ENCODE measurements around the gene PEAR1.

Gene PEAR1, protein sequence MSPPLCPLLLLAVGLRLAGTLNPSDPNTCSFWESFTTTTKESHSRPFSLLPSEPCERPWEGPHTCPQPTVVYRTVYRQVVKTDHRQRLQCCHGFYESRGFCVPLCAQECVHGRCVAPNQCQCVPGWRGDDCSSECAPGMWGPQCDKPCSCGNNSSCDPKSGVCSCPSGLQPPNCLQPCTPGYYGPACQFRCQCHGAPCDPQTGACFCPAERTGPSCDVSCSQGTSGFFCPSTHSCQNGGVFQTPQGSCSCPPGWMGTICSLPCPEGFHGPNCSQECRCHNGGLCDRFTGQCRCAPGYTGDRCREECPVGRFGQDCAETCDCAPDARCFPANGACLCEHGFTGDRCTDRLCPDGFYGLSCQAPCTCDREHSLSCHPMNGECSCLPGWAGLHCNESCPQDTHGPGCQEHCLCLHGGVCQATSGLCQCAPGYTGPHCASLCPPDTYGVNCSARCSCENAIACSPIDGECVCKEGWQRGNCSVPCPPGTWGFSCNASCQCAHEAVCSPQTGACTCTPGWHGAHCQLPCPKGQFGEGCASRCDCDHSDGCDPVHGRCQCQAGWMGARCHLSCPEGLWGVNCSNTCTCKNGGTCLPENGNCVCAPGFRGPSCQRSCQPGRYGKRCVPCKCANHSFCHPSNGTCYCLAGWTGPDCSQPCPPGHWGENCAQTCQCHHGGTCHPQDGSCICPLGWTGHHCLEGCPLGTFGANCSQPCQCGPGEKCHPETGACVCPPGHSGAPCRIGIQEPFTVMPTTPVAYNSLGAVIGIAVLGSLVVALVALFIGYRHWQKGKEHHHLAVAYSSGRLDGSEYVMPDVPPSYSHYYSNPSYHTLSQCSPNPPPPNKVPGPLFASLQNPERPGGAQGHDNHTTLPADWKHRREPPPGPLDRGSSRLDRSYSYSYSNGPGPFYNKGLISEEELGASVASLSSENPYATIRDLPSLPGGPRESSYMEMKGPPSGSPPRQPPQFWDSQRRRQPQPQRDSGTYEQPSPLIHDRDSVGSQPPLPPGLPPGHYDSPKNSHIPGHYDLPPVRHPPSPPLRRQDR

DNA sequence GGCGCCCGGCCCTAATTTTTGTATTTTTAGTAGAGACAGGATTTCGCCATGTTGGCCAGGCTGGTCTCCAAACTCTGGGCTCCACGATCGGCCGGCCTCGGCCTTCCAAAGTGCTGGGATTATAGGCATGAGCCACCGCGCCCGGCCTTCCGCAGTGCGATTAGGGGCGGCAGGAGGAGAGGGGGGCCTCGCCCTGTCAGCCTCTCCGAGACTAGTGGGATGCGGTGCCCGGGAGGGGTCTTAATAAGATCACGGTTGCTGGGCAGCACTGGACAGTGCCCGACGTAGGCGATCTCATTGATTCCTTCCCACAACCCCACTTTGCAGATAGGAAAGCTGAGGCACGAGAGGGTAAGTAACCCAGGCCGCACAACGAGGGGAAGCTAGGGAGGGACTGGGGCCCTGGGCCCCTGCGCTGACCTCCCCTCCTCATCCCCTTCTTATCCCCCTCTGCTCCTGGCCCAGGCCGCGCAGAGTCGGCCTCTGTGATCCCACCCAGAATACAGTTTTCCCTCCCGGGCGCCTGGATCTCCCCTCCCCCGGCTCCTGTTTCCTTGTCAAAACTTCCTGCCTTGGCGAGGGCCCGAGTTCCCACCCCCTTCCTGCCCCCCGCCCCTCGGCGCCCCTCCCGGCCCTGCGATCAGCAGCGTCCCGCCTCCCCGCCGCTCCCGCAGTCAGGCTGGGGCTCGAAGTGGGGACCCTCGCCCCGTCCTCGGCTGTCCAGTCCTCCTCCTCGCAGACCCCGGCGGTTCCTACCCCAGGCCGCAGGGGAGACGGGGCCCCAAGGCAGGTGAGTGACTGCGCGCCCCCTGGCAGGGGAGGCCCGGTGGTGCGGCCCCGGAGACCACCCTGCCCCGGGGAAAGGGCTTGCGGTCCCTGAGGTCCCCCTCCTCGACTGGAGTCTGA lies at the start of gene PEAR1:
Gene PEAR1, plus strand, starts transcription at position 671 of the 906 bp plus-strand sequence. CDS start 10,209 bp downstream, outside the sequence.
- no peak for DNase-seq (ENCODE audit: low spot score)

DNA sequence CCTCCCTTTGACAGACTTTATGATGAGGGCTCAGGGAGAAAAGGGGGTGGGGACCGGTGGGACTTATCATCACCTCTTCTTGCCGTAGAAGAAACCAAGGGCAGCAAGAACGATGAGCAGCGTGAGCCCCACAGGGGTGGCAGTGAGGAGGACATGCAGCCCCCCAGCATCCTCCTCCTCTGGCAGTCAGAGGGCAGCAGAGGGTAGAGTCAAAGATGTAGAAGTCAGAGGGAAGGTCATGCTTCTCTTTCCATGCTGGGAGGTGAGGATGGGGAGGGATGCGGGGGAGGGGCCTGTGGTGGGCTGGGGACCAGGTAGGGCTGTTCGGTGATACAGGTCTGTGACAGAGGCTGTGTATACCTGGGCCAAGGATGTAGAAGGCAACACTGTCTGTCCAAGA lies 49.4 kb upstream of the PEAR1 start:
- DNase-seq (ENCODE audit: low spot score): no peak

DNA sequence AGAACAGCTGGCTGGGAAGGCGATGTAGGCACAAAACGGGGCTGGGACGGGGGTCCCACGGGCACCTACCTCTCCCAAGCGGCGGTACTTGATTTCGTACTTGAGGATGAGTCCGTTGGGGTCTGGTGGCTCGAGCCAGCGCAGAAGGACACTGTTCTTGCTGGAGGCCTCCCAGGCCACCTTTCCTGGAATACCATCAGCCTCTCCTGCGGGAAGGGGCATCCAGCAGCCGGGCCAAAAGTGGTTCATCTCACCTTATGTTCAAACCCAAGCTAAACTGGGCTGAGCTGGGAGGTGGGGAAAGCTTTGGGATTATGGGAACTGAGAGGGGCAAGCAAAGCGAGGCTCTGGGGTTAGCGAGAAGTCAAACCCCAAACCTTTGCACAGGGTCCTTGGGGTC lies 48.9 kb upstream of the PEAR1 start:
- no peak for DNase-seq (ENCODE audit: low spot score)

DNA sequence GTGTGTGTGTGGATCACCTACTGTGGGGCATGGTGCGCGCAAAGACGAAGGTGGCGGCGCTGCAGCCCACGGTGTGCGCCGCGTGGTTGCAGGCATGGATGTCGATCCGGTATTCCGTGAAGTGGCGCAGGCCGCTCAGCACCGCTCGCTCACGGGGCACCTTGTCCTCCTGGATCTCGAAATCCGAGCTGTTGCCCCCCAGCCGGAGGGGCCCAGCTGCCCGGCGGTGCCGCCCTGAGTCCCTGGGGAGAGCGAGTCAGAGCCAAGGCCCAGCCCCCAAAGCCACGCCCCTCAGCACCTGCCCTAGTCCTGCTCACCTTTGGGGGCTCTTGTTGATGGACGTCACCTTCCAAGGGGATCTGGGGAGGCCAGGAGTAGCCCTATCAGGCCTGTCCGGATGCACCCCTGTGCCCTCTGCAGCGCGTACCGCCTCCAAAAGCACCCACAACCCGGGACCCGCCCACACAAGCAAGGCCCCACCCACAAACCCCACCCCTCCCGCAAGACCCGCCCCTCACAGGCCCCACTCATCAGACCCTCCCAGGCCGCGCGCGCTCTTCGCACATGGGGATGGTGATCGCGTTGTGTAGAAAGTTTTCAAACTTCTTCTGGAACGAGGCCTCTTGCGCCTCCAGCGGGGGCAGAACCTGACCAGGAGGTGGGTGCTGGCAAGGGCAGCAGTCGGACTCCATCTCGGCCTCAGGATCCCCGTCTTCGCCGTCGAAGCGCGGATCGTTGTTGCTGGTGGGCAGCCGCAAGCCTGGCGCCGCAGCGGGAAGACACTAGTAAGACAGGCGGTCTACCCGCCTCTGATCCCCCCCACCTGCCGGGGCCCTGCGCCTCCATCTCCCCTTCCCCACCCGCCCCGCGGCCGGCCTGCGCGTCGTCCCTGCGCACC lies 48.2 kb upstream of the PEAR1 start:
- DNase-seq (ENCODE audit: low spot score): no peak

DNA sequence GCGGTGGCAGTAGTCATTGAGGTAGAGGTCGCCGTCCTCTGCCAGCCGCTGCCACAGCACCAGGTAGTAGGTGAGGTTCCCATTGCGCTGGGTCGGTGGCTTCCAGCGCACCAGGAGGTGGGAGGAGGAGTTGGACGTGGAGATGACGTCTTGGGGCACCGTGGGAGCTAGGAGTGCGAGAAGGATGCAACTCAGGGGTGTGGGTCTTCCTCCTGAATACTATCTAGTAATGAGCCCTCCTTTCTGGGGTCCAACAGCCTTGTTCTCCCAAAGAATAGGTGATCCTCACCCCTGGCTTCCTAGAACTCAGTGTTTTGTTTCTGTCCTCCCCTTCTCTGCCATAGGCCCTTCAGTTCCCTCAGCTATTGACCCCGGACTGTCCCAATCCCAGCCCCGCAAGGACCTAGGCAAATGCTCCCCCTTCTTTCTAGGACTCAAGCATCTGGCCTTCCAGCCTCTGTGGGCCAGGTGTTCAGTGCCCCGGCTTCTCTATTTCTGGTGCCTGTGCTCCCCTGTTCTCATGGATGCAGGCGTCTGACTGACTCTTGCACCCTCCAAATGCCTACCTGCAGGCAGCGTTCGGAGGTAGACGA lies 47.5 kb upstream of the PEAR1 start:
- no peak for DNase-seq (ENCODE audit: low spot score)

DNA sequence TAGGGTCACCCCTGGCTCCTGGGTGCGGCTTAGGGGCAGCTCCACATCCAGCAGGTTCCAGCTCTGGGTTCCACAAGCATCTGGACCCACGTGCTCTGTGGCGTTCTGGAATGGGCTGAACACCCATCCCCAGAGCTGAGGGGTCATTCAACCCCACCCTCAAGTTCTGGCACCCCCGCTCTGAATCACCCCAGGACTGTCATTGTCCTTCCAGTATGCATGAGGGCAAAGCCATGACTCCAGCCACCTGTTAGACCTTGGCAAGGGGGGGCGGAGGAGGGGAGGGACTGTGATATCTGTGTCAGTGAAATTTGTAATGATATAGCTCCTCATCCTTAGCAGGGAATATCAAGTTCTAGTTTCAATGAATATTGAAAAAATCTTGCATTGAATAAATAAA lies 46.9 kb upstream of the PEAR1 start:
- DNase-seq (ENCODE audit: low spot score): no peak

DNA sequence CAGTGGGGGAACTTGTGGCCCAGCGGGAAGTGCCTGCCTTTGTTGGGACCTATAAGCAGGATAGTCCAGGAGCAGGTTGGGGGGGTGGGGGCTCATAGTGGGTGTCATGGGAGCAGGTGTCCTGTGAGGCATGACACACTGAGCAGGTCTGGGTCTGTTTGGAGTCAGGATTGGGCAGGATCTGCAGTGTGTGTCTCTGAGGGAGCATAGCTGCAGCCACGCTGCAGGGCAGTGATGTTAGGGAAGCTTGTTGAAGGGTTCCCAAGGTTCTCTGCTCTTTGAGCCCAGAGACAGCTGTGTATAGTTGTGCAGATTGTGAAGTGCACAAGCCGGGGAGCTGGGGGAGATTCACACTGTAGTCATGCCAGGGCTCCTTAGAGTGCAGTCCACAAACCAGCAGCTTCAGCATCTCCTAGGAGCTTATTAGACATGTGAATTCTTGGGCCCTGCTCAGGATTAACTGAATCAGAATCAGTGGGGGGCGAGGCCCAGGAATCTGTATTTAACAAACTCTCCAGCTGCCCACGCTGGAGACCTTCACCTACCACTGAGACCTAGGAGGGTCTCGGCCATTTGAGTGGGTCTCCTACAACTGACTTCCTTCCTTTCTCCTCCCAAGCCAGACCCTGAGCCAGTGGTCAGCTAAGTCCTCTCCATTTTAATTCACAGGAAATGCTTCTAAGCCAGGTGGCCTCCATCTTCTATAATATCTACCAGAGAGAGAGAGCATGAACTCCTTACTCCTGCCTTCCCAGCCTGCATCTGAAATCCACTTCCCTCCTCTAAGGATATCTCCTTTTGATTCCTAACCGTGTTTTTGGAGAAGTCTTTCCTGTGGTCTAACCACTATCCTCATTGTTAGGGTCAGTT lies 45.7 kb upstream of the PEAR1 start:
- no peak for DNase-seq (ENCODE audit: low spot score)

DNA sequence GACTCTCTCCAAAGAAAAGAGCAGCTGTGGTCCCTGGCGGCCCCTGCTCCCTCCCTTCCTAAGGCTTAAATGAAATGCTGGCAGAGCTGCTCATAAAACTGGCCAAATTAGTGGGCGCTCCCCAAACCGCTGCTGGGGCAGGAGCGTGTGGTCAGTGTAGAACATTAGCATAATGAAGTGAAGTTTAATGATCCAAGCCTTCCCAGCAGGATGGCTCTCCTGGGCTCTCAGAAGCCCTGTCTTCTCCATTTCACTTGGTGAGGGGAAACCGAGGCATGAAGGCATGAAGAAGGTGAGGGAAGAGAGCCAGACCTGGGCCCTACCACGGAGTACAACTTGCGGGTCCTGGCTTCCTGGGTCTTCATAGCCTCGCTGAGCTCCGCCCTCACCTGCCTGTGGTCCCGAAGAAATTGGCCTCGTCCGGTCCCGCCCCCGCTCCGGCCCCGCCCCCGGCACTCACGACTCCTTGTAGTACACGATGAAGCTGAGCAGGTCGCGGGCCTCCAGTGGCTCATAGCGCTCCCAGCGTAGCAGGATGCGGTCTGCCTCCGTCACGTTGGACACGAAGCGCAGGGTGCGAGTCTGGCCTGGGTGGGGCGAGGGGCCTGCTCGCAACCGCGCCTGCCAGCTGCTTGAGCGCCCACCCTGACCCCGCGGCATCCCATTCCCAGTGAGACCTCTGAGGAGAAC lies 44.9 kb upstream of the PEAR1 start:
- no peak for DNase-seq (ENCODE audit: low spot score)

DNA sequence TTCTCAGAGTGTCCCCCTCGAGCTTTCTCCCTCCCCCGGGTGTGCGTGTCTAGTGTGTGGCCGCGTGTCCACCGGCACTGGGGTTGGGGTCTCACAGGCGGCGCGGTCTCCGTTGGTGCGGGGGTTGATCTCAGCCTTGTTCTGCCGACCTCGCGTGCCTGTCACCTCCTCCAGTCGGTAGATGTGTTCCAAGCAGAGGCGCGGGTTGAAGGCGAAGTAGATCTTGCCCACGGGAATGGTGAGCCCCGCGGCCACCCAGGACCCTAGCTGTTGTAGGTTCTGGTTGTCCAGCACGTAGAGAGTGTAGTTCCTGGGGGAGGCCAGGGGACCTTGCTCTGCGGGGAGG lies 44.4 kb upstream of the PEAR1 start:
- DNase-seq (ENCODE audit: low spot score): no peak

DNA sequence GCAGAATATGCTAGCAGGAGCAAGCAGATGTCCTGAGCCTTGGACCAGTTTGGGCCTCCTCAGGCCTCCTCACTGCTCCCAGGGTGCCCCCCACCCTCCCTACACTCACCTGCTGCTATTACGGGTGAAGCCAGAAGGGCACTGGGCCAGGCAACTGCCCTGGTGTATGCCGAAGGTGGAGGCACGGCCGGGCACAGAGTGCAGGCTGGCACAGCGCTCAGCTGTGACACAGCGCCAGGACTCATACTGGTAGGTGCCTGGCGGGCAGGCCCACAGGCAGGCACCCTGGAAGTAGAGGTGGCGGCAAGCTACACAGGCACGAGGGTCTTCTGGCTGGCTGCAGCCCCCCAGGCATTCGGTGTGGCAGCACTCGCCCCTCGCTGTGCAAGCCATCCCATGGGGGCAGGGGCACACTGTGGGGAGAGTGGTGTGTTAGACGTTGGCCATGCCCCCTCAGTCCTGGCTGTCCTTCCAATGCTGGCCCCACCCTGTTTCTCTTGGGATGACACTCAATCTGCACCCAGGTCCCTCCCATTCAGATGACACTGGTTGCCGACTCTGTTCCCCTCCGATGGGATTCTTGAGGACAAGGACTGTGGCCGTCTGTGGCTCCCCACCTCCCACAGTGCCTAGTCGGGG lies 41.6 kb upstream of the PEAR1 start:
- no peak for DNase-seq (ENCODE audit: low spot score)

DNA sequence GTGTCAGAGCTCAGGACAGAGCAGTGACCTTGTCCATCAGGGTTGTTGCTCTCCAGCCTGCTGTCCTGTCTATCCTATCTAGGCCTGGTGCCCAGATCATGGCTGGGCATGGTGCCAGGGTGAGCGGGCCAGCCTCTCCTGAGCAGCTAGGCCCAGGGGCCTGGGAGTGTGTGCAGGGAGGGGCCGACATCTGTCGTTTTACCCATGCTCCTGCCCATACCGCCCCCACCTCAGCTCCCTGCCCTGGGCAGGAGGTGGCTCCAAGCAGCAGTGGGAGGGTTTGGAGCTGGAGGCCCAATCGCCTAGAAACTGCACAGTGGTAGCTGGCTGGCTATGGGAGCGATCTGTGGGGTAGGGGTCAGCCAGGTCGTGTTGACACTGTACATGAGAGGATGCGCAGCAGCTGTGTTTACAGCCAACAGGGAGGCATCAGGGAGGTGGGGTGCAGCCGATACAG lies 41.1 kb upstream of the PEAR1 start:
- no peak for DNase-seq (ENCODE audit: low spot score)

DNA sequence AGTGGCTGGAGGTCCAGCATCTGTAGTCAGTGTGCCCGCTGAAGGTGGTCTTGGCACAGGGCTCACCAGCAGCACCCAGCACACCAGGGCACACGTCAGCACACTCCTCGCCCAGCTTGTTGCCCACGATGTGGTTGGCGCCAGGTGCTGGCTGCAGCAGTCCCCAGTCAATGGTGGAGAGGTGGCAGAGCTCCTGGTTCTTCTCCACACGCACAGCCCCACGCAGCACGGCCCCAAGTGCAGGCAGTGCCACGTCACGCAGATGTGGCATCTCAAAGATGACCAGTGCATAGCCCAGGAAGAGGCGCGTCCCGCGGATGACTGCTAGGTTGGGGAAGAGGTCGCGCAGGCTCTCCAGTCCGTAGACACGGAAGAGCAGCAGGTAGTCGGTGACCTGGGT lies 39.8 kb upstream of the PEAR1 start:
- no peak for DNase-seq (ENCODE audit: low spot score)

DNA sequence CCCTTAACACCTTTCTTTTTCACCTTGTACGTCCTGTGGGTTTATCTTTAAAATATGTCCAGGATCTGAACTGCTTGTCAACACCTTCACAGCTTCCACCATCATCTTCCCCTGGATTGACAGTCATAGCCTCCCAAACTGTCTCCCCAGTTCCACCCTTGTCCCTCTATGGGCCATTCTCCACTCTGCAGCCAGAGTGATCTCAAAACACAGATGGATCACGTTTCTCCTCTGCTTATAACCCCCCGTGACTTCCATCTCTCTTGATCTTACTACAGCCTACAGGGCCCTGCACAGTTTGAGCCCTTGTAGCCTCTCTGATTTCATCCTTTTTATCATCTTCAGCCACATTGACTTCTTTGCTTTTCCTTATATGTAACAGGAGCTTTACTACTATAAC lies 38.9 kb upstream of the PEAR1 start:
- no peak for DNase-seq (ENCODE audit: low spot score)

DNA sequence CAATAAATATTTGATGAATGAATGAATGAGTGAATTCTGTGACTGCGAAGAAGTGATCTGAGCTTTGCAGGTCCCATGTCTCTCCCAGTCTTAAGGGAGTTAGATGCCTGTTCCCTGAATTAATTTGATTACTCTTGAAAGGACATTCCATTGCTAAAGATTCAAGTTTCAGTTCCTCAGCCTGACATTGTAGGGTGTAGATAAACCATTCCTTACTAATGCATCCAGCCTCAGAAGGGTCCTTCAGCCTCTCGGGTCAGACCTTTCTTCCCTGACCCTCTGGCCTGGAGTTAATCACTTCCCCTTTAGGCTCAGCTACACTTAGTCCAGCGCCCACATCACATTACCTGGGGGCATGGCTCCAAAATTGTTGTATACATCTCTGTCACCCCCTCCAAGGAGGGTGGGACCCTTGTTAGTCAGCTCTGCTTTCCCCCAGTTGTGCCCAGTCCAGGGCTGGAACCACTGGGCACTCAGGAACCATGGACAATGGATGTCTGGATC lies 37.2 kb upstream of the PEAR1 start:
- DNase-seq (ENCODE audit: low spot score): no peak

DNA sequence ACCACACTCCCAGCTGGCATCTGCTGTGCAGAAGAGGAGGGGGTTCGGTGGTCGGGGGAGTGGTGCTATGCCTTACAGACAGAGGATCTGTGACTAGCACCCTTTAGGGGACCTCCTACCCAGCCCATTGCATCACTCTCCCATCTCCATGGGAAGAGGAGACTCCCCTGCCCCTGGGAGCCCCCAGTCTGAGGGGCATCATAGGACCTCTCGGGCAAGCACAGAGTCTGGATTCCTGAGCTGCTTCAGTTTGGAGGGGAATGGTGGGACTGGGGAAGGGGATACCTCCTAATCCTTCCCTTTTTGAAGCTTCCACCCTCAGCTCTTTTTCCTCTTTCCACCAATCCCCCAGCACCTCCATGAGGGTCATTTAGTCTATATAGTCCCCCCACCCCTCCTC lies 36.0 kb upstream of the PEAR1 start:
- no peak for DNase-seq (ENCODE audit: low spot score)

DNA sequence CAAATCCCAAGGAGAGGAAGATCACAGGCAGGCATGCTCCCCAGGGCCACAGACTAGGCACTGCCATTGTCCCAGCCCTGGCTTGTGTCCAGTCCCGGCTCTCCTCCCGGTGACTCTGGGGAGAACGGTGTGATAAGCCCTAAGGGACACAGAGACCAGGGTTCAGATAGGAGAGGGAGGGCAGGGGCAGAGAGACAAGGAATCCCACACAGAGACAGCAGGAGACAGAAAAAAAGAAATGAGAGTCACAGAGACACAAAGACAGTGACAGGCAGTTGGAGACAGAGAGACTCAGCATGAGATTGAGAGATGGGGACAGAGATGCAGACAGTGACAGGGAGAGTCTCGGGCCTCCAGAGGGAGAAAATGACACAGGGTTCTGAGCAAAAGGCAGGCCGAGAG lies 35.0 kb upstream of the PEAR1 start:
- no peak for DNase-seq (ENCODE audit: low spot score)

DNA sequence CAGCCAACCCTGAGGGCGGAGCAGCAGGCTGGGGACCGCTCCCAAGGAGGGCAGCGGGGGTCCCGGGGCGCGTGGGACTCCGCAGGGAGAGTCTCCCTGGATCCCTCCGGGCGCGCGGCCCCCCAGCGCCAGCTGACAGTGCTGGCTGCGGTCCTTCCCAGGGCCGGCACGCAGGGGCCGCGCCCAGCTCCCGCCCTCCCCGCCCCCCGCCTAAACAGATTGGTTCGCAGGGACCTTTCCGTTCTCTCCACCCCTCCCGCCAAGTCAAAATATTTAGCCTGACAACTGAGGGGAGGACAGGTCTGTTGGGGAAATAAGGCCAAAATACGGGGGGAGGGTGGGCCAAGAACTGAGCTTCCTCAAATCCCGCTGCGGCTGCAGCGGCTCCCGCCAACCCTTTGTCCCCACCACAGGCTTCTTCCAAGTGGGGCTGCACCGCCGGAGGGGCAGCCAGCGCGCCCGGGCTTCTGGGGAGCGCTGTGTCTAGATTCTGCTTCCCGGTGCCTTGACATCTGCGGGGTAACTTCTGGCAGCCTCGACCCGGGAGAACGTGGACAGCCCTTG lies 34.5 kb upstream of the PEAR1 start, which contains the start of gene INSRR:
Gene INSRR, minus strand, starts transcription at position 159 of the 564 bp plus-strand sequence. CDS start 496 bp downstream, outside the sequence.
- DNase-seq (ENCODE audit: low spot score): no peak
